PC-3 (cell line): Measurements from ENCODE around the gene JAML.

Experiments
- CTCF ChIP-seq: fragments of 300-600 bp; sonication (generic); conservative IDR thresholded peaks from 2 replicates; pipeline ENCODE4 v1.5.1; 2017; ENCODE audit warnings: antibody characterized with exemption, low read depth, mild to moderate bottlenecking, low read length
- EZH2 ChIP-seq: fragments of 300-600 bp; sonication (generic); IDR thresholded peaks from one replicate; pipeline ENCODE4 v1.6.1; 2017; ENCODE audit warnings: antibody characterized with exemption, mild to moderate bottlenecking, low read length; ENCODE audit not compliant: unreplicated experiment
- EZH2phosphoT487 ChIP-seq: fragments of 300-600 bp; sonication (generic); IDR thresholded peaks from 2 replicates; pipeline ENCODE4 v1.6.1; 2018; ENCODE audit warnings: mild to moderate bottlenecking, antibody characterized with exemption, low read length, borderline replicate concordance

- no peak for TF ChIP-seq CTCF
- TF ChIP-seq EZH2 = no peak
- no peak for TF ChIP-seq EZH2phosphoT487
Measured at GRCh38 chr11:118231461-118231860, 6.7 kb upstream of the JAML start.
